UCSD-AML1 (cell line): ENCODE results near the gene TMEM41A.
A peak's percentile ranks its signal among the peaks of the same experiment; 100 is the strongest.

Source experiments
- DNase-seq: peaks from one replicate; lab custom pipeline; 2025; ENCODE audit not compliant: unreplicated experiment; lab: John Stamatoyannopoulos, UW

Gene TMEM41A

DNA sequence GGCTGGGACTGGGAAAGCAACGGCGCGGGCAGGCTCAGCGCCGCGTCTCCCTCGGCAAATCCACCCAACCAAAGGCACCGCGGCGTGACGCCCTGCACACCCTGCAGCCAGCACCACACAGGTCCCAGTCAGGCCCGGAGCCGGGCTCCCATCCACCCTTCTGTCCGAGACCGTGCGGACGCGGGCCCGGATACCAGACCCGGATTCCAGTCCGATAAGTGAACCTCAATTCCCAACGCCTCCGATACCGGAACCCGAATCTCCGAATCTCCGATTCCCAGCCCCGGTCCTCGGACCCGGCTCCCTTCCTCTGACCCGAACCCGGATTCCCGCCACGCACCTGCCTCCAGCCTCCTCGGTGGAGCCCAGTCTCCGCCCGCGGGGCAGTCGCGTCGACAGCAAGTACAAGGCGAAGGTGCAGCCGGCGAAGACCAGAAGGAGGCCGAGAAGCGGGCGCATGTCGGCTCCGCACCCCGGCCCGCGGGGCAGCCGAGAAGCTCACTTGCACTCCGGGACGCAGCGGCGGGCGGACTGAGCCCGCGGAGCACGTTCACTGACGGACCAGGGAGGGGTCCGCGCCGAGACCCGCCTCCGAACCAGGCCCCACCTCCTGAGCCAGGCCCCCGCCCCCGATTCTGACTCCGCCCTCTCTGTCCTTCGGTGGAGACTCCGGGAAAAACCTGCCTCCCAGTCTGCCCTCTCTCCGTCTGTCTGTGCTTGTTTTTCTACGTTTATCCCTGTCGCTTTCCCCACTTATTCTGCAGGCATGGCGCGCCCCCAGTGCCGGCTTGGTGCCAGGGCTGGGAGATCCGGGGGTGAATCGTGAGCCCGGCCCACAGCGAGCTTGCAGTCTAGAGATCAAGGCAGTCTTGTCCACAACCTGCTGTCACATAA is at the start of gene TMEM41A:
Gene TMEM41A, minus strand, starts transcription at position 533 of the 894 bp plus-strand sequence. Its CDS starts 74 bp downstream, at position 459.
- DNase-seq, result peak; percentile 93

DNA sequence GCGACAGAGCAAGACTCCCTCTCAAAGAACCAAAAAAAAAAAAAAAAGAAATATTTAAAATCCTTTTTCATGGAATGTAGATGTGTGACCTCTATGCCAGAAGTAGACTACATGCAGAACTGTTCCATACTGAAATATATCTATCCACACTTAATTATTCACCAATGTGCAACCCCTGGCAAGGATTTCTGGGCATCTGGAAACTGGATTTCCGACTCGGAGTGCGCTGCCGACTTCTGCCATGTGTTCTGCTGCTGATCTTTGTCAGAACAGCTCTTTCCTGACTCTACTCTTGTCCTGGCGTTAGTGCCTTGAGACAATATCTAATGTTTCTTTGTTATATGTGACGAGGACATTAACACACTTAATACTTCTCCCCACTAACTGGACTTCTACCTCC is 41.9 kb upstream of the TMEM41A start:
- no peak for DNase-seq

DNA sequence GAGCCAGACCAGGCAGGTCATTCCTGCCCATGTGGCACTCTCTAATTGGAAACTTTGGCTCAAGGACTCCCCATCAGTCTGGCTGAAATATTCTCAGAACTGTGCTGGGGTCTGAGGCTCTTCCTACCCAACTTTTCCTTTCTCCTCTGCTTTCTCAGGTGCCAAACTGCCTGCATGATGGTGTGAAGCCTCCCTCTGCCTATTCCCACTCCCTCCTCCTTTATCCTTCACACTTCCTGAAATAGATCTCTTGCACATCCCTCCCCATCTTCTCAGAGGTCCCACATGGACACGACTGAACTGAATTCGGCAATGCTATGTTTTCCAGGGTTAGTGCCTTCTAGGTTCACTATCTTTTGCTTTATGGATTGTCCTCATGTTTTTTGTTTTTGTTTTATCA is 41.1 kb upstream of the TMEM41A start:
- DNase-seq, result no peak

DNA sequence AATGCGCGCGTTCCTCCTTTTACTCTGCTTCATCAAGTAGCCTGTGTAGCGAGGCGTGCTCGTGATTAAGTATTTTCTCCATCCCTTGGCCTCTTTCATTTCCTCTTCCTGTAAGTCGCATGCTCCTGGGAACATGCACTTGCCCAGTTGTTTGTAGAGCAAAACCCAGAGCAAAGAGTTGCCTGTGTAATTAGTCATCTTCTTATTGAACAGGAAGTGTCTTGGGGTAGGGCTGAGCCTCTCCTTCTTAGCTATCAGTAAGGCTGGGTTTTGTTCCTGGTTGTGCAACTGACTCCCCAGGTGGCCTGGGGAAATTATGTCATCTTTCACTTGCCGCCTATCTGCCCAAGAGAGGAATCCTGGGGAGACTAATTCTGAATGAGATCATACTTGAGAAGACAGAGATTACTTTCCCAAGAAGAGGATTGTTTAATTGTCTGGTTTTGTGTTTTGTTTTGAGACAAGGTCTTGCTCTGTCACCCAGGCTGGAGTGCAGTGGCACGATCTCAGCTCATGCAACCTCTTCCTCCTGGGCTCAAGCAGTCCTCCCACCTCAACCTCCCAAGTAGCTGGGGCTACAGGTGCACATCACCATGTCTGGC is 38.6 kb upstream of the TMEM41A start:
- peak; percentile 35 for DNase-seq

DNA sequence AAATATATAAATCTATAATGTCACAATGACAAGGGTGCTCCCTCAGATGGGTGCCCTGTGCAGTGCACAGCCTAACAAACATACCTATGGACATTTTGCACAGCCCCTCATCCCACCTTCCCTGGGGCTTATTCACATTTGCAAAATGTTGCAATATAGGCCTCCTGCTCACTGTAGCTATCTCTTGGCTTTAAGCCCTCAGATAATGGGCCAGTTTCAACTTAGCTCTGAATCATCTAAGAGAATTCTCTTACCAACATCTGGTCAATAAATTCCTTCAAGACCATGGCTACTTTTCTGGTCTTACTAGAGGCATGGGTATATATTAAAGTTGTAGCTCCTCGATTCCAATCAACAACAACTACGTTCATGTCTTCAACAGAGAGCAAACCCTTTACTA is 35.7 kb upstream of the TMEM41A start:
- no peak for DNase-seq

DNA sequence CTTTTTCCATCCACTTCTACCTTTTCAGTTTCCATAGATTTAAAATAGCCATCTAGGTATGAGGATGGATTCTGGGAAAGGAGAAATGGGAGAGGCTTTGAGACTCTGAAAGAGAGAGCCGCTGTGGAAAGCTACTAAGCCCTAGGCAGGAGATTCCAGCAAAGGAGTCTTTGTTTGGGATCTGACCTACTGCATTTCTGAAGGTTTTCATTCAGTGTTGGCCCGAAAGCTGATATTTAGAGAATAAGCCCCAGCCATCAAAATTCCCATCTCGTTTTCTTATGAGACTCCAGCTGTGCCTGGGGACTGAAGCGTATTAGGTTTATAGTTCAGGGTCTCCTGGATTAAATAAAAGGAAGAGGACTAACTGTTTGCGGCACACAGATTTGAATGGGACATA is 34.1 kb upstream of the TMEM41A start:
- DNase-seq, result no peak

DNA sequence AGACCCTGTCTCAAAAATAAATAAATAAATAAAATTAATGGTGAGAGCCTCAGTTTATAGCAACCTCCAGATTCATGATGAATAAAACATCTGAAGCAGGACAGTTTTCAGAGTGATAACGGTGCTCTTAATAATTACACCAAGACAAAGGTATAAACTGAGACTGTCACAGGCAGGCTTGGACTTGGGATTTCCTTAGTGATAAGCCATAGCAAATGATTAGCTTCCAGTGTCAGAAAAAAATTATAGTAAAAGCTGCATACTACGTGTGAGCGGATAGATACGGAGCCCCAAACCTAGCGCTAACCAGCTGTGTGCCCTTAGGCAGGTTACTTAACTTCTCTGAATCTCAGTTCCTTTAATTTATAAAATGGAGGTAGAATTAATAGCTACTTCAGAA is 32.0 kb upstream of the TMEM41A start:
- DNase-seq, result no peak

DNA sequence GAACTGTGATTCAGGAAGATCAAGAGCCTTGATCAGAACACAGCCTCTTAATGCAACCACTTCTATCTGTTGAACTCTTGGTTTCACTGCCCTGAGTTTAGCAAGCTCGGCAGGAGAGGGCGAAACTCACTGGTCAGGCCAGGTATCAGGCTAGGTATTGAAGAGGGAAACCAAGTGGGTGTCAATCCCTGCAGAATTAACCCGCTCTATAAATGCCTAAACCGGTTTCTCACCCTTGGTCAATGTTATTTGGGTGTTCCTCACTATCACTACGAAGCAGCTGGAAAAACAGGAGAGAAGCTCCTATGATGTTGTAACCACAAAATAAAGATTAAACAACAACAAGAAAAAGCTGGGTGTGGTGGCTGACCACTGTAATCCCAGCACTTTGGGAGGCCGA is 29.7 kb upstream of the TMEM41A start:
- no peak for DNase-seq

DNA sequence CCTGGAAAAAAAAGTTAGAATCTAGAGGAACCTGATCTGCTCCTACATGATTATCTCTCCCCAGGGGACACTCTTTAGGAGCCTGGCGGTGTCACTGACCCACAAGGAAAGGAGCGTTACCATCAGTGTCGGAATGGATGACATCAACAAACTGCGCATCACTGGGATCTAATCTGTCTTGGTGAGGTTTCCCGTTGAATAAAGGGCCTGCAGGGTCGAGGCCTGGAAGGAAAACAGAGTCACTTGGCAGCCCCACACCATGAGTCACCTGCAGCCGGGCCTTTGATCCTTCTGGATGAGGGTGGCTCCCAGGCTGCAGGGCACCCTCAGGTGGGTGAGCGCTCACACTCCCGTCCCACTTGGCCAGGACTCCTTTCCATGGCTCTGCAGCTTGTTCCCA is 28.5 kb upstream of the TMEM41A start:
- no peak for DNase-seq

DNA sequence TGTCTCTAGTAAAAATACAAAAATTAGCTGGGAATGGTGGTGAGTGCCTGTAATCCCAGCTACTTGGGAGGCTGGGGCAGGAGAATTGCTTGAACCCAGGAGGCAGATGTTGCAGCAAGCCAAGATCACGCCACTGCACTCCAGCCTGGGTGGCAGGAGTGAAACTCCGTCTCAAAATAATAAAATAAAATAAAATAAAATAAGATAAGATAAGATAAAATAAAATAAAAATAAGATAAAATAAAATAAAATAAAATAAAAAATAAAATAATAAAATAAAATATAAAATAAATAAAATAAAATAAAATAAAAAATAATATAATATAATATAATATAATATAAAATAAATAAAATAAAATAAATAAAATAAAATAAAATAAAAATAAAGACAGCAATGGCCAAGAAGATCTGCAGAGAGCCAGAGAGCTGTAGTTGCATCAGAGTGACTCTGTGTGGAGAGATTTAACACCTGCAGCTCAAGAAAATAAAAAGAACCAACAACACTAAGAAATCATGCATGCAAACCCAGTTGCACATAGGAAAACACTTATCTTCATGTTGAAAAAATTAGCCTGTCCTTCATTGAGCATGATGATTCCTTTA is 27.6 kb upstream of the TMEM41A start:
- no peak for DNase-seq

DNA sequence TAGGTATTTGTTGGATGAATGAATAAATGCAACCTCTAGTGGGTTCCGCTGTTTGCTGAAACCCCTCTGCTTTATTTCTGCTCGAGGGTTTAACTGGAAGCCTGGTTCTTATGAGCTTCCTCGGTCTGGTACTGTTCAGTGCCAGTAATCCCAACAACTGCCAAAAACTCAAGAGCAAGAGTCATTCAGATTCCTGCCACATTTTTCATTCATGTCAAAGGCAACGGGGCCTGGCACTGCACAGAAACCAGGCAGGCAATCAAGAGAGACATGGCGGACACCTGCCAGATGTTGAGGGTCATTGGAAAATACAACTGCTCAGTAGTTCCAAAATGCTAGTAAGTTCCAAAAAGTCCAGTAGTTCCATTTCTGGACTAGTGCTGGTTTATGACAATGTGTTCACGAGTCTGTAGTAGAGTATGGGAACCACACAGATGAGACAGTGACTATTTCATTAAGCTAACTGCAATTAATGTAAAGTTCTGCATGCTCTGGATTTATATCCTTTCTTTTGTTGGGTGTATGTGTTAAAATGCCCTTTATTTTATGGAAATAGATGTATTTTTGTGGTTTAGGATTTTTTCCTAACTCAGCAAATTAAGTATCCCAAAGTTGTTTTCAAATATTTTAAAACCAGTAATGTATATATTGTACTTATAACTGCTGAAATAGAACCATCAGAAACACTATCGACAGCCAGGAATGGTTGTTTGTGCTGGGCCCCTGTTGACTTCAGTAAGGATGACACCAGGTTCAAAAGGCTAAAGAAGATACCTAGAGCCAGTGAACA is 22.7 kb upstream of the TMEM41A start:
- DNase-seq, result no peak

DNA sequence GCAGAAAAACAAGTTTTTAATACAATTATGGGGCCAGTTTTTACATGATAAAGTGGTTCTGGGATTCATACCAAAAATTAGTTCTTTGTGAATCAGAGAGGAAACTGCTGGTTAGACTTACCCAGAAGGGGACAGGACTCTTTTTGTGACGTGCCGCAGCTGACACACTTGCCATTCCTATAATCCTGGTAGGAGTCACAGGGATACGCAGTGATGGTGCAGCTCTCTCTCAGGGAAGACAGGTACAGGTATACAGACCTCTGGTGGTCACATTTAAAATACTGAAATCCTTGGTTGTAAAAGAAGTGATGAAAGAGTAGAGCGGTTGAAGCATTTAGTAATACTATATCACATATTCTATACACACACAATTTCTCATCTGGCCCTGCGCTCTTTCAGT is 20.2 kb upstream of the TMEM41A start:
- no peak for DNase-seq

DNA sequence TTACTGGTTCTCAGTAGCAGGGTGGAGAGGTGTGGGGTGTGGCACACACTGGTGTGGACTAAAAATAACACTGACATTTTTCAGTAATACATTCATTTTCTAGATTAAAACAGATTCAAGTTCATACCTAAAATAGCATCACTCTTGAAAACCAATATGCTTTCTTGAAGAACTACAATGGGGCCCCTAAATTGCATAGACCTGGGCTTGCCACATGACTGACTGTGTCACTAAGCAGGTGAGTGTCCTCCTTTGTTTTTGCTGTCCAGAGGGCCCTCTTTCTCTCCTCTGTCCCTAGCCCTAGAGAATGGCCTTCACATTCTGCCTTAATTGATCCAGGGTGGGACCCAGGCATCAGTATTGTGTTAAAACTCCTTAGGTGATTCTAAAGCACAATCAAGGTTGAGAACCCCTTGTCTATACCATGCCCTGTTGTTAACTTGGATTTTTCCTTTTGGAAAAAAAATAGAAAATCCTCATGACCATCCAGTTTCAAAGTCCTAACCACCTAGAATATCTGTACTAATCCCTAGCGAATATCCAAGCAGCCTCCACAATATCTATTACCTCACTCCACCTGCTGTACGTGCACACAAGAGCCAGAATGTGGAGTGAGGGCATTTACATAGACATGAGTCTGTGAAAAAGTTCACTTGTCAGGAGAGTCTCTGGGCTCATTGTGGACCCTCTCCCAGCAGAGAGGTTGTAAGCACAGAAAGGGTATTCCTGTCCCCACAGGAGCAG is 18.7 kb upstream of the TMEM41A start:
- no peak for DNase-seq

DNA sequence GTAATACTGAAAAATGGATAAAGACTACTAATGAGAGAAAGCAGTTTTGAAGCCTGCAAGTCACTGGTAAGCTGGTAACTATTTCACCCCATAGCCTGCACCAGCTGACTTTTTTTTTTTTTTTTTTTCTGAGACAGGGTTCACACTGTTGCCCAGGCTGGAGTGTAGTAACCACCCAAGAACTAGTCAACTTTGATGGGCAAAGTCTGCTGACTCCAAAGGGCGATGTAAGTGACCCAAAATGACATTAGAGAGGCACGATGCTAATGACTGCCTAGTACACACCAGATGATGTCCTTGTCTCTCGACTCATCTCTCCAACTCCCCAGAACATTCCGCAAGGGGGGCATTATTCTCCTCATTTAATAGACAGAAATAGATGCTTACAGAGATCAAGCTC is 12.9 kb upstream of the TMEM41A start:
- no peak for DNase-seq

DNA sequence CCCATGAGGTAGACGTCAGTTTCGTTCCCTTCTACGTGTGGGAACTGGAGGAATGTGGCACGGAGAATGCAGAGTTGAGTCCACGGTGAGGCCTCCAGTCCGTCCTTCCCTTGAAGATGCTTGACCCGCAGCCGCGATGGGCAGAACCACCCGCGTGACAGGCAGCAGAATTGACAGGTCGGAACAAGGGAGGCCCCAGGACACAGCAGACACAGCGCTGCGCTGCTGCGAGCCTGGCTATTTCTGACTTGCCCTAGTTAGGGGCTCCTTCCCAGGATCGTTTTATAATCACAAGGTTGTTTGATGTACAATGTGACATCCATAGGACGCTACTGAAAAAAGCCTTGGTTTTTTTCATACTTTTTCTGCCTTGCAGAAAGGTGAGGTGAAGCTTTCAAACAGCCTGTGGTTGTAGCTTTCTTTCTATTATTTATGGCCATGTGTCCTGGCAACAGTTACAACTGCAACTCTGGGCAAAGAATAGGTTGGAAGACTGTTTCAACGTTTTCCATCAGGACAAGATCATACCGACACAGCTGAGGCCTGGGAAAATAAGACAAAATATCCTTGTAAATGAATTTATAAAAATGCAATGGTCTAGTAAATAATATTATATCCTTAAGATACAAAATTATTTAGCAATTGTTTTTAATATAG is 9.6 kb upstream of the TMEM41A start:
- DNase-seq, result no peak

DNA sequence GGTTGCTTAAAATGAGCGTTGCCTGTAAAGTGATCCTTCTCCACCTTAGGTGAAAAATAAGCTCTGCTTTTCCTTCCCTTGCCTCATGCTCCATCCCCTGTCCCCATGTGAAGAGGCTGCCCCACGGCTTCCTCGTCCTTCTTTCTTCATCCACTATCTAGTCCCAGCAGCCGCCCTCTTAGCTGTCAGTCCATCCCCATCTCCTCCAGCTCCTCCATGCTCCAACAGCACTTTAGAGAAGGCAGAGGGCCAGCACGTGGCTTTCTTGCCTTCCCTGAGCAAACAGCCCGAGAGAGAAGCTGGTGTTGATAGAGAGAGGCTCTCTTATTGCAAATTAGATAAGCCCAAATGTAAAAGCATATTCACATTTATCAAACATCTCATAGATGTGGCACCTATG is 9.0 kb upstream of the TMEM41A start:
- no peak for DNase-seq

DNA sequence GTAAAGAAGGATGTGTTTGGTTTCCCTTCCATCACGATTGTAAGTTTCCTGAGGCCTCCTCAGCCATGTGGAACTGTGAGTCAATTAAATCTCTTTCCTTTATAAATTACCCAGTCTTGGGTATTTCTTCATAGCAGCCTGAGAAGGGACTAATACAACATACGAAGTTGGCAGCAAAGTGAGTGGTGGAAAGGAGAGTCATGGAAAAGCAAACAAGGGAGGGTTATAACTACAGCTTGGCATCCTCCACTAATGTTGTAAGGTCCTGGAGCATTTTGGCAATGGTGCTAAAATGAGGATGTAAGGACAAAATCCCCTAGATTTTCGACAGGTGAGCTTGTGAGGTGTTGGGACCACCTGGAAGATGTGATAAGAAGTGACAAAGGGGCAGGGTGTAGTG is 5.8 kb upstream of the TMEM41A start:
- DNase-seq, result no peak

DNA sequence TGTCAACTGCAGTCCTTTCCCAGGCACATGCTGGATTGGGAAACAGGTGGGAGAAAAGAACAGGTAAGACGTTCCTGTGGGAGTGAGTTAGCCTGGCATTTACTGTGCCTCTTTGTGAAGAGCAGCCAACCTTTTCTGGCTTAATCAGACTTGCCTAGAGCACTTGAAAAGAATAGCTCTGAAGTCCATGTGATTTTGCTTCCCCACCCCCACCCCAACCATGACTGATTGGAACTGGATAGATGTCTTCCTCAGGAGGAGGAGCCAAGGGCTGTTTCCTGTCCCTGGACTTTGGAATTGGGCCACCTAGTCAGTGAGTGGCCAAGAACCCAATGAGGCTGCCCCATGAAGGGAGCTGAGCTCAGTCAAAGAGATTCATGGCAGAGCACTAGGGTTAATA is 4.7 kb upstream of the TMEM41A start:
- DNase-seq, result no peak

DNA sequence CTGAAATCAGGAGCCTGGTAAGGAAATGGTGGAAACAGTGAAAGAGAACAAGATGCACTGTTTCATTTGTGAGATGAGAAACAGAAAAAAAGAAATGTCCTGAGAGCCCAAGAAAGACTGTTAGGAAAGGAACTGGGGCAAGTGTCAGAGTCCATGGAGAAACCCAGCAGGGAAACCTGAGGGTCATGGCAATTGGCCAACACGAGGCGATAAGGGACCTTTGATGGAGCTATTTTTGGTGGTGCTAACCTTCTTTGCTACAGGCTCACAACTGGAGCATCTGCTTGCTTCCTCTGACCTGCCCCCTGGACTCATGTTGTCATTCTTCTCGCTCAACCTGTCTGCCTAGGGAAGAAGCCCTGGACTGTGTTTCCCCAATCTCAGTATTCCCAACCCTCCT is 4.2 kb upstream of the TMEM41A start:
- no peak for DNase-seq

DNA sequence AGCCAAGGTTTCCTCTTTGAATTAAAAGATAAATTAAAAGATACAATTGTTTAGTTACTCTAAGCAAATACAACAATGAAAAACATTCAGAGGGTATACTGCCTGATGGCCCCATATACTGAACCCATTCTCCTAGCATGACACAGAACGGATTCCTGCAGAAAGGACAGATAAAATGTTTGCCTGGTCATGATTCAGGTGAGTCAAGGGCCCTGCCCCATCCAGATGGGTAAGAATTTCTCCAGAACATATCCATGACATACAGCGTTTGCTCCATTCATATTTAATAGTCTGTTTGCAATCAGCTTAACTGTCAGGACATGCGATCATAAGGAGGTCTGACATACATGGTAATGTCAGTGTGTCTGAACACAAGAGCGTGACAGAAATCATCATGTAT is 8.6 kb downstream of the TMEM41A start:
- no peak for DNase-seq
